Cardiac septum (tissue), 1 donor: ENCODE results near the gene MAP2K4. TPM values are rescaled to one million over a fixed set of nuclear protein-coding genes. Genes with fewer than 3 reads are reported as not detected.
A peak's percentile ranks its signal among the peaks of the same experiment; 100 is the strongest.
"Not testable (repeated sequence)": the region's sequence is repeated elsewhere in the genome, so short reads cannot be mapped to it uniquely, and the experiment has no call there.

Experiments
- DNase-seq: peaks from one replicate; pipeline ENCODE4 v3.0.0-alpha.2; 2020; ENCODE audit warnings: low spot score
- intact Hi-C: fragments of 100-400 bp; cut with DNase I; formaldehyde crosslinking; loops from one replicate; pipeline ENCODE4 v1.14.0; 2022
- long read RNA-seq: library from polyadenylated mRNA; unstranded; transcript quantifications from one replicate; pipeline ENCODE4 v2.0.0, GENCODE V29; 2021
- total RNA-seq: library from RNA; stranded (reverse); fragmentation: NEBNext Ultra II Directional; extraction: Animal tissue kit (Norgen Biotek cat#: 25700); gene quantifications from one replicate; pipeline ENCODE4 v1.2.1, GENCODE V29; 2021
- donor health status: DM: no; HTN: no; CAD: no.

The MAP2K4 gene
- total RNA-seq: 32.5 TPM
- long read RNA-seq, transcript MAP2K4-201 (11 exons, 3,826 nt): major isoform, 16 of 27 reads
- long read RNA-seq, partial matches to known transcripts: 3 of 27 reads
- long read RNA-seq, other reads (novel, unspliced or antisense): 6 of 27 reads

GRCh38 chr17:12020642-12021622 lies at the start of gene MAP2K4:
Gene MAP2K4, plus strand, starts transcription at chr17:12020877. Its CDS starts 10 bp downstream, at chr17:12020887.
- intact Hi-C loops: loop anchor here (2.0 kb wide), 1 partner anchor 24 kb away; the partner anchor contains the start of gene ZNF18
- peak; percentile 98 for DNase-seq

DNA sequence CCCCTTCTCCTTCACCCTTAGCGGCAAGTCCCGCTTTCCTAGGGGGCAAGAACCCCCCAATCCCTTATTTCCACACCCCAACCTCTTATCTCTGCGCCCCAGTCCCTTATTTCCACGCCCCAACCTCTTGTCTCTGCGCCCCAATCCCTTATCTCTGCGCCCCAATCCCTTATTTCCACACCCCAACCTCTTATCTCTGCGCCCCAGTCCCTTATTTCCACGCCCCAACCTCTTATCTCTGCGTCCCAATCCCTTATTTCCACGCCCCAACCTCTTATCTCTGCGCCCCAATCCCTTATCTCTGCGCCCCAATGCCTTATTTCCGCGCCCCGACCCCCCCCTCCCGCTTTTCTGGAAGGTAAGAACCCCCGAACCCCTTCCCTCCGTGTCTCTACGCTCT lies 47.9 kb upstream of the MAP2K4 start:
- intact Hi-C loops, DNase-seq: not testable (repeated sequence)

DNA sequence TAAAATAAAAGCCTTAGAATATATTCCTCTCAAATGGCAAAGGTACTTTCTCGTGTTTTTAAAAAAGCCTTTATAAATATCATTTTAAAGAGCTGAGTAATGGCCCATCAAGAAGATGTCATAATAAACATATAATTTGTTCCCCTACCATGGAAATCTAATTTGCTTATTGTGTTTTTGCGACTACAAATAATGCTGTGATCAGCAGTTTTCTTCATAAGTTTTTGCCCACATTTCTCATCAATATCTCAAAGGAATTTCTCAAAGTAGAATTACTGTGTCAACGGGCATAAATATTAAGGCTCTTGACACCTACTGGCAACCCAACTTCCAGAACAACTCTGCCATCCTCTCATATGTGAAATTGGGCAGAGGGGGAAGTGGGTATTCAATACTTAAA lies 40.9 kb upstream of the MAP2K4 start:
- no peak for DNase-seq
- intact Hi-C loops: no loop called here

DNA sequence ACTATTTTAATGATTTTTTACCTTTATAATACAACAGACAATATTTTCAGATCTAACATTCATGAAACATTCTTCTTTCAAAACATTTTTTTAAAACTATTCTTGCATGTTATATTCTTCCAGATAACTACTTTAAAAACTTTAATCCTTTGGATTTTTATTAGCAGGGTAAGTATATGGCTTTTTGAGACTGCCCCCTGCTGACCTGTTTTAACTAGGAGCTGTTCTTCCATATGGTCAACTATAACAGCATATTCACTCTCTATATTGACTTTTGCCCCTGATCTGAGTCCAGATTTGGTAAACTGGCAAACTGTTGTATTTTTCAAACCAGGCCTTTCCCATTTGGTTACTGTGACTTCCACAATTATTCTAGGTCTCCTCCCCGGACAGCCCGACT lies 39.9 kb upstream of the MAP2K4 start:
- DNase-seq: no peak
- intact Hi-C loops: no loop called here

DNA sequence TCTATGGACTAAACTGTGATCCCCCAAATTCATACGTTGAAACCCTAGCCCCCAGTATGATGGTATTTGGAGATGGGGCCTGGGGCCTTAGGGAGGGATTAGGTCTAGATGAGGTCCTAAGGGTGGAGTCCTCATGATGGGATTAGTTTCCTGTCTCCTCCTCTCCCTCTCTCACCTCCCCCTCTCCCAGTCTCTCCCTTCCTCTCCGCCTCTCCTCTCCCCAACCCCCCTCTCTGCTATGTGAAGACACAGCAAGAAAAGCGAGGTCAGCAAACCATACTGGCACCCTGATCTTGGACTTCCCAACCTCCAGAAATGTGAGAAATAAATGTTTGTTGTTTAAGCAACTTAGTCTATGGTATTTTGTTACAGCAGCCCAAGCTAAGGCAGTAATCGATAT lies 38.8 kb upstream of the MAP2K4 start:
- DNase-seq: no peak
- intact Hi-C loops: no loop called here

GRCh38 chr17:11986179-11986941 lies 34.3 kb upstream of the MAP2K4 start:
- intact Hi-C loops: loop anchor here (5.0 kb wide), 1 partner anchor 1109 kb away; no protein-coding TSS in a partner anchor
- DNase-seq: no peak

DNA sequence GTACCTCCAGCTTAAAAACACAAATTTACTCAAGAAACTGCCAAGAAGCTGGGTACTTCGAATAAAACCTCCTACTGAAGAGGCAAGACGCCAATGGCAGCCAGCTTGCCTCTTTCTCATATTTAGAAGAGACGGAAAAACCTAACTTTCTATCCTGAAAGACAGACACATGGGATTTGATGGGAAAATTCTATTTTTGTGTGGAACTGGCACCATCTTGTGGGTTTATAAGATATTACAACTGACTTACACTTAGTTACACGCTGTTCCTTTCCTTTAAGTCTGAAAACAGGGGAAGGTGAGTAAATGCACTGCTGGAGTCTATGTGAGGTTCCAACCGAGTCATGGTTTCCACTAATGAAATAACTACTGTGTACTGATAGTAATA lies 33.7 kb upstream of the MAP2K4 start:
- intact Hi-C loops: loop anchor here (5.0 kb wide), 1 partner anchor 1110 kb away; no protein-coding TSS in a partner anchor

DNA sequence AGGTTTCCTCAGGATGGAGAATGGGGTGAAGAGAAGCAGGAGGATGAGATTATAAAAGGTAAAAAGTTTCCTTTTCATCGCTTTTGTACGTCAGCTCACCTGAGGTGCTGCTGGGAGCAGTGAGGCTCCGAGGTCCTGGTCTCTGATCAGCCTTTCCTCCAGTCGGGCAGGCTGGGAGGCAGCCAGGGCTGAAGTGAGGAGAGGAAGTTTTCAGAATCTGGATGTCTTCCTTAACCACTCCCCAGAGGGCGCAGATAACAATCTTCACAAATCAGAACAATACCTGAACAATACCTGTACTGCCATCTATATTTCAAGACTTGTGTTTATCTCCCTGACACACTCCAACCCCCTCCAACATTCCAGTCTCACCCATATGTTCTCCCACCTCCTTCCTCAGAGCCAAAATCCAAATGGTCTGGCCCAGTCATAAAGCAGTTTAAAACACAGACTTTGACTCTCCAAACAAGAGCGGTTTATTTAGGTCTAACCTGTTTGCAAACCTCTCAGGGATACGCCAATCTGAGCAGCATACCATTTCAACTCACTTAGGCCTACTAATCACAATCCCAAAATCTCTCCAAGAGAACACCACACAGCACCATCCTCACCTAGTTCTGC lies 30.2 kb upstream of the MAP2K4 start:
- intact Hi-C loops: no loop called here
- DNase-seq: no peak

More for the DNA sequence above, 33.7 kb upstream of the MAP2K4 start:
- no peak for DNase-seq

DNA sequence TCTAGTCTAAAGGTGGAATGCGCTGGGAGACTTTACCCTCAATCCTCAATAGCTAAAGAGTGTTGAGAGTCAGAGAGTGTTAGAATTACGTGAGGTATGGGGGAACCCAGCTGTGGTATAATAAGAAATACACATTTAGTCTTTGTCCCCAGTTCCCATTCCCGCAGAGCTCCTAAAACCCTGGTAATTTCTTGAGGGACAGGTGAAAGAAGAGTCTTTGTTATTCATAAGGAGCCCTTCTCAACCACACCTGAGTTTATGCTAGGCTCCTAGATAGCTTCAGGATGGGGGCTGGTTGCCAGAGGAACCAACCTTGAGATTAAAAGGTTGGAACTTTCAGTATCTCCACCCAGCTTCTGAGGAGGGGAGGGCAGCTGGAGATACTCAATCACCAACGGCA lies 29.2 kb upstream of the MAP2K4 start:
- no peak for DNase-seq
- intact Hi-C loops: no loop called here

- intact Hi-C loops: loop anchor here (2.0 kb wide), 1 partner anchor 24 kb away; the partner anchor contains the start of gene MAP2K4
These were observed 23.9 kb upstream of the MAP2K4 start for GRCh38 chr17:11996722-11997146.

GRCh38 chr17:11997147-11997971 lies 23.3 kb upstream of the MAP2K4 start, which contains the start of gene ZNF18:
Gene ZNF18, minus strand, starts transcription at chr17:11997475. Its CDS starts 4,646 bp downstream, at chr17:11992829.
- intact Hi-C loops: loop anchor here (2.0 kb wide), 1 partner anchor 23 kb away; the partner anchor contains the start of gene MAP2K4
- DNase-seq: peak; percentile 99

More at GRCh38 chr17:11996722-11997146, 23.9 kb upstream of the MAP2K4 start:
- peak; percentile 80 for DNase-seq

GRCh38 chr17:11997972-11998233 lies 22.8 kb upstream of the MAP2K4 start:
- DNase-seq: no peak
- intact Hi-C loops: loop anchor here (2.0 kb wide), 1 partner anchor 23 kb away; the partner anchor contains the start of gene MAP2K4

DNA sequence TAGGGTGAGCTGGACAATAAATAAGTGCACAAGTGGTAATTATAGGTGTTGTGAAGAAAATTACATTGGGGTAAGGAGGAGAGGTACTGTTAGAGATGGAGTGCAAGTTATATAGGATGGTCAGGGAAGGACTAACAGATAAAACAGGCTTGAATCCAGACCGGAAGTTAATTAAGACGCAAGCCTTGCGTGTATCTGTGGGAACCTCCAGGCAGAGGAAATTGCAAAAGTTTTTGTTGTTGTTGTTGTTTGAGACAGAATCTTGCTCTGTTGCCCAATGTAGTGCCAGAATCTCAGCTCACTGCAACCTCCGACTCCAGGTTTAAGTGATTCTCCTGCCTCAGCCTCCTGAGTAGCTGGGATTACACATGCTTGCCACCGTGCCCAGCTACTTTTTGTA lies 21.0 kb upstream of the MAP2K4 start:
- DNase-seq: no peak
- intact Hi-C loops: no loop called here

- intact Hi-C loops: no loop called here
- no peak for DNase-seq
These were observed 13.2 kb upstream of the MAP2K4 start for GRCh38 chr17:12007466-12007865.

GRCh38 chr17:12021623-12022140 lies 1.0 kb downstream of the MAP2K4 start:
- intact Hi-C loops: loop anchor here (2.0 kb wide), 1 partner anchor 25 kb away; the partner anchor contains the start of gene ZNF18
- no peak for DNase-seq

DNA sequence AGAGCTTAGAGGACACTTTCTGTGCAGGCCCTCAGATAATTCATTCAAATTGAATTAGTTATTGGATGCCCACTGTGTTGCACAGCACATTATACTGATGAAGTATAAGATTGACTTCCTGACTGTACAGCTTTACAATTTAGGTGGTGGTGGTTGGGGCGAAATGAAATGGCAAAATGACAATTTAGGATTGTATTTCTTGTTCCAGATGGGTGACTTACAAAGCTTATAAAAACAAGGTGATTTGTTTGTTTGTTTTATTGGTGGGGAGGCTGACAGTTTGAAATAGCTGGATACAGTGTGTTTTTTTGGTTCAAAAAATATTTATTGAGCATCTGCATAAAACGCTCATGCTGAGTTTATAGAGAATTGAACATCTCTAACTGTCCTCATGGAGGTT lies 1.6 kb downstream of the MAP2K4 start:
- intact Hi-C loops: no loop called here

DNA sequence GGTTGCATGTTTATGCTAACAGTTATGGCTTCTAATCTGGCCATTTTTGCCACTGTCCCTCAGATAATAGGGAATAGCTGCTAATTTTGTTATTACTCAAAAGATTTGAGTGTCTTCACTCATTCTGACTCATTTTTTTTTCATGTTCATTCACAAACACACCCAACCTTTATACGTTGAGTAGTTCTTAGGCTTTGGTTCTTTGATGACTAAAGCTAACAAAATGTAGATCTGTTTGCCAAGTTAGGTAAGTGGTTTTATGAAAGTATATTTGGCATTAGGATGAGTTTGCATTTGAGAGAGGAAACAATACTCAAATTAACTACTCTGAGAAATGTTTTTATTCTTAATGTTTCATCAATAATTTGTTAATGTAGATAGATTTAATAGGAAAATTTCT lies 3.6 kb downstream of the MAP2K4 start:
- intact Hi-C loops: no loop called here
- no peak for DNase-seq

More for the DNA sequence above, 1.6 kb downstream of the MAP2K4 start:
- DNase-seq: no peak

GRCh38 chr17:12027658-12028057 lies 7.0 kb downstream of the MAP2K4 start:
- intact Hi-C loops: no loop called here
- no peak for DNase-seq
